IPS-18a (cell line): ENCODE measurements around the gene NDUFB3.

Experiments
- H3K27ac ChIP-seq: one replicate; pipeline ENCODE4 v1.5.1; 2013; ENCODE audit warnings: low read length
- H3K27me3 ChIP-seq: one replicate; pipeline ENCODE4 v1.6.1; 2013; ENCODE audit warnings: mild to moderate bottlenecking, low read length; ENCODE audit not compliant: control insufficient read depth, insufficient read depth
- H3K36me3 ChIP-seq: one replicate; pipeline ENCODE4 v1.6.1; 2013; ENCODE audit warnings: low read depth, low read length; ENCODE audit not compliant: control insufficient read depth
- H3K4me1 ChIP-seq: one replicate; pipeline ENCODE4 v1.6.1; 2013; ENCODE audit warnings: low read depth, low read length; ENCODE audit not compliant: control insufficient read depth
- H3K4me3 ChIP-seq: one replicate; pipeline ENCODE4 v1.5.1; 2013; ENCODE audit warnings: low read length
- H3K9ac ChIP-seq: one replicate; pipeline ENCODE4 v1.6.1; 2013; ENCODE audit warnings: mild to moderate bottlenecking, low read length, moderate library complexity
- H3K9me3 ChIP-seq: one replicate; pipeline ENCODE4 v1.6.1; 2013; ENCODE audit warnings: low read depth, low read length; ENCODE audit not compliant: control insufficient read depth

The NDUFB3 gene

DNA sequence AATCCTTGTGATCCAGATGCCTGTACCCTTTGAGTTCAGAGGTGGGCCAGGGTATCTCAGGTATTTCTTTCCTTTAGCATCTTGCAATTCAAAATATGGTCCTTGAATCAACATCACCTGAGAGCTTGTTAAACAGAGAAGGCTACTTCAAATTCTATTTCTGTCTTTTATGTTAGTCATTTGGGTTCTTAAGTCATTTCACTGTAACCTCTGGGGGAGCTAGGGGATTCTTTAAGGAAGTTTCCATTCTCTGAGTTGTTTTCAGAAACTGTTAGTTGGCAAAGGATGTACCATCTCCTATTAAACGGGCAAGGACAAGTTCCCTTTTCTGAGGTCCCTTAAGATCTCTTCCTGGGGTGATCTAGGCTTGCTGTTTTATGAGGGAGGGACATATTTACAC lies 60.7 kb downstream of the NDUFB3 start:
- H3K27me3 ChIP-seq: no peaks in the 10 kb centered on the region
- peaks cover 4% of the 10 kb centered on the region for H3K4me1 ChIP-seq
- no peak overlapping the region for H3K27ac ChIP-seq
- no peaks in the 10 kb centered on the region for H3K36me3 ChIP-seq
- H3K9me3 ChIP-seq: no peaks in the 10 kb centered on the region
- H3K9ac ChIP-seq: no peak overlapping the region
- H3K4me3 ChIP-seq: no peak overlapping the region
